Measurements from ENCODE around the gene GEN1.

The GEN1 gene, protein sequence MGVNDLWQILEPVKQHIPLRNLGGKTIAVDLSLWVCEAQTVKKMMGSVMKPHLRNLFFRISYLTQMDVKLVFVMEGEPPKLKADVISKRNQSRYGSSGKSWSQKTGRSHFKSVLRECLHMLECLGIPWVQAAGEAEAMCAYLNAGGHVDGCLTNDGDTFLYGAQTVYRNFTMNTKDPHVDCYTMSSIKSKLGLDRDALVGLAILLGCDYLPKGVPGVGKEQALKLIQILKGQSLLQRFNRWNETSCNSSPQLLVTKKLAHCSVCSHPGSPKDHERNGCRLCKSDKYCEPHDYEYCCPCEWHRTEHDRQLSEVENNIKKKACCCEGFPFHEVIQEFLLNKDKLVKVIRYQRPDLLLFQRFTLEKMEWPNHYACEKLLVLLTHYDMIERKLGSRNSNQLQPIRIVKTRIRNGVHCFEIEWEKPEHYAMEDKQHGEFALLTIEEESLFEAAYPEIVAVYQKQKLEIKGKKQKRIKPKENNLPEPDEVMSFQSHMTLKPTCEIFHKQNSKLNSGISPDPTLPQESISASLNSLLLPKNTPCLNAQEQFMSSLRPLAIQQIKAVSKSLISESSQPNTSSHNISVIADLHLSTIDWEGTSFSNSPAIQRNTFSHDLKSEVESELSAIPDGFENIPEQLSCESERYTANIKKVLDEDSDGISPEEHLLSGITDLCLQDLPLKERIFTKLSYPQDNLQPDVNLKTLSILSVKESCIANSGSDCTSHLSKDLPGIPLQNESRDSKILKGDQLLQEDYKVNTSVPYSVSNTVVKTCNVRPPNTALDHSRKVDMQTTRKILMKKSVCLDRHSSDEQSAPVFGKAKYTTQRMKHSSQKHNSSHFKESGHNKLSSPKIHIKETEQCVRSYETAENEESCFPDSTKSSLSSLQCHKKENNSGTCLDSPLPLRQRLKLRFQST

DNA sequence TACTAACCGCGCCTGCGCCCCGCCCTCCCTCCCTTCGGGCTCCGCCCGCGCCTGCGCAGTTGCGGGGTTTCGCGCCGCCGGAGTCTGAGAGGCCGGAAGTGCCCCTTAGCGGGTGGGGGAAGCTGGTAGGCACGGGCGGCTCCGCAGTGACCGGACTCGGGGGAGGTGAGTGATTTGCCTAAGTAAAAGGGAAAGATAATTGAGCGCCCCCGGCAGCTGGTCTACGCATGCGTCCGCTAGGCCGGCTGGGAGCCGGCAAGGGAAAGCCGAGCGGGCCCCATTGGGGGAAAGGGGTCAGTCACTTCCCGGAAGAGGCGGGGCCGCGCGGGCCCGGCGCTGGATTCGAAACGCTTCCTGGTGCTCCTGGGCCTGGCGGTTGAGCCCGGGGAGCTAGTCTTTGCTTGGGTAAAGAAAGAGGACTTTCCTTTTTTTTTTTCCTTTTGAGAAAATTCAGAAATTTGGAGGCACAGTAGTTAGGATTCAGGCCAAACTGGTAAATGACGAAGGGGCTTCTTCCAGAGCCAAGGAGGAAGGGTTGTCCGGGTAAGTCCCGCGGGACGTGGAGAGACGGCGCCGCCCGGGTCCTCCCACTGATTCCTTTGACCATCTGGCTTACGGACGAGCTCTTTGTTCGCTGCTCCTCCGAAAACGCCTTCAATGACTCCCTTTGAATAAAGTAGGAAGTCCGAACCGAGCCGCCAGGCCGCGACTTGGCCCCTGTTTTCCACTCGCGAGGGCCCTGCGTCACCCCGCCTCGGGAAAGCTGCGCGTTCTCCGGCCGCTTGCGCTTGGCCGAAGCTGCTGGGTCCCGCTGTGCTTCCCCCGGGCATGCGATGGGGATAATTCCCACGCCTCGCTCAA, at the start of gene GEN1, which contains the start of gene SMC6:
GEN1 (plus strand) TSS at position 336 of the 861 bp plus-strand sequence. CDS start 5,806 bp downstream, outside the sequence.
SMC6 (minus strand) TSS at position 8 of the 861 bp plus-strand sequence. CDS start 7,864 bp downstream, outside the sequence.
- Histone ChIP-seq H3K27ac (ENCODE audit: low read depth, low read length, poor library complexity, severe bottlenecking) (peak within 1 kb of the TSS; percentile 83), H3K4me1 (ENCODE audit: insufficient read depth, low read length, severe bottlenecking) (peaks cover 54% of the 10 kb centered on the region), H3K4me3 (ENCODE audit: low read depth, low read length, poor library complexity, severe bottlenecking) (peak within 1 kb of the TSS; percentile 98), H4K20me1 (ENCODE audit: insufficient read depth, low read length) (no peaks in the 10 kb centered on the region; the same call in 1 of the 2 replicates), H3K9me2 (ENCODE audit: low read depth, low read length) (no peaks in the 10 kb centered on the region), H3K9me3 (ENCODE audit: low read length) (no peaks in the 10 kb centered on the region), H2AFZ (ENCODE audit: low read length) (no peak within 1 kb of the TSS), H3K79me2 (ENCODE audit: insufficient read depth, low read length) (peaks cover 83% of the 10 kb centered on the region), H3K4me2 (ENCODE audit: low read length) (peak within 1 kb of the TSS; percentile 85), H3K27me3 (ENCODE audit: insufficient read depth, low read length) (no peaks in the 10 kb centered on the region), H3K9ac (ENCODE audit: low read length) (peak within 1 kb of the TSS; percentile 95), H3F3A (ENCODE audit: insufficient read depth, low read length) (no peaks in the 10 kb centered on the region), H3K36me3 (ENCODE audit: insufficient read depth, low read length) (peaks cover 5% of the 10 kb centered on the region; the same call in 1 of the 2 replicates)
- TF ChIP-seq EZH2 (IDR thresholded peaks at IDR 0.05; ENCODE audit: borderline replicate concordance, low read length): no peak
- TF ChIP-seq, protein P1, sequence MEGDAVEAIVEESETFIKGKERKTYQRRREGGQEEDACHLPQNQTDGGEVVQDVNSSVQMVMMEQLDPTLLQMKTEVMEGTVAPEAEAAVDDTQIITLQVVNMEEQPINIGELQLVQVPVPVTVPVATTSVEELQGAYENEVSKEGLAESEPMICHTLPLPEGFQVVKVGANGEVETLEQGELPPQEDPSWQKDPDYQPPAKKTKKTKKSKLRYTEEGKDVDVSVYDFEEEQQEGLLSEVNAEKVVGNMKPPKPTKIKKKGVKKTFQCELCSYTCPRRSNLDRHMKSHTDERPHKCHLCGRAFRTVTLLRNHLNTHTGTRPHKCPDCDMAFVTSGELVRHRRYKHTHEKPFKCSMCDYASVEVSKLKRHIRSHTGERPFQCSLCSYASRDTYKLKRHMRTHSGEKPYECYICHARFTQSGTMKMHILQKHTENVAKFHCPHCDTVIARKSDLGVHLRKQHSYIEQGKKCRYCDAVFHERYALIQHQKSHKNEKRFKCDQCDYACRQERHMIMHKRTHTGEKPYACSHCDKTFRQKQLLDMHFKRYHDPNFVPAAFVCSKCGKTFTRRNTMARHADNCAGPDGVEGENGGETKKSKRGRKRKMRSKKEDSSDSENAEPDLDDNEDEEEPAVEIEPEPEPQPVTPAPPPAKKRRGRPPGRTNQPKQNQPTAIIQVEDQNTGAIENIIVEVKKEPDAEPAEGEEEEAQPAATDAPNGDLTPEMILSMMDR (IDR thresholded peaks at IDR 0.05; ENCODE audit: low read length): no peak

DNA sequence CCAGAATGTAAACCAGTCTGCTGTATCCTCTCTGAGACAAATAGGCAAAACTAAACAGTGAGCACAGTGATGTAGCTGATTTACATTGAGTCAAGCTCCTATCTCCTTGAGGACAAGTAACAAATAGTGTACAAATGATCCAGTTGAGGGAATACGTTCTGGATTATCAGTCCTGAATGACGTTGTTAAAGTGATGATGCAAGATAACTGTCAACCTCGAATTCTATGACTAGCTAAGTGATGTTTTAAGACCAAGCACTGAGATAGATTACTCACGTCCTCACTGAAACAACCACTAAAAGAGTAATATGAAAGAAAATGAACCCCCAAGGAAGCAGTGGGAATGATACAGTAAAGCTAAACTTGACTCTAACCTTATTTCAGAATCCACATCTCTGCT, 47.1 kb upstream of the GEN1 start:
- Histone ChIP-seq H3K9me3 (ENCODE audit: low read length) (no peaks in the 10 kb centered on the region), H3K9me2 (ENCODE audit: low read depth, low read length) (no peaks in the 10 kb centered on the region), H3K27ac (ENCODE audit: low read depth, low read length, poor library complexity, severe bottlenecking) (no peak overlapping the region), H3K4me3 (ENCODE audit: low read depth, low read length, poor library complexity, severe bottlenecking) (no peak overlapping the region), H3F3A (ENCODE audit: insufficient read depth, low read length) (no peaks in the 10 kb centered on the region), H3K9ac (ENCODE audit: low read length) (no peak overlapping the region), H3K27me3 (ENCODE audit: insufficient read depth, low read length) (no peaks in the 10 kb centered on the region), H3K36me3 (ENCODE audit: insufficient read depth, low read length) (peaks cover 74% of the 10 kb centered on the region), H3K79me2 (ENCODE audit: insufficient read depth, low read length) (no peaks in the 10 kb centered on the region), H4K20me1 (ENCODE audit: insufficient read depth, low read length) (no peaks in the 10 kb centered on the region), H2AFZ (ENCODE audit: low read length) (no peak overlapping the region), H3K4me1 (ENCODE audit: insufficient read depth, low read length, severe bottlenecking) (no peaks in the 10 kb centered on the region), H3K4me2 (ENCODE audit: low read length) (no peak overlapping the region)
- no peak for TF ChIP-seq EZH2 (IDR thresholded peaks at IDR 0.05; ENCODE audit: borderline replicate concordance, low read length)
- TF ChIP-seq, protein P1 (IDR thresholded peaks at IDR 0.05; ENCODE audit: low read length): no peak

DNA sequence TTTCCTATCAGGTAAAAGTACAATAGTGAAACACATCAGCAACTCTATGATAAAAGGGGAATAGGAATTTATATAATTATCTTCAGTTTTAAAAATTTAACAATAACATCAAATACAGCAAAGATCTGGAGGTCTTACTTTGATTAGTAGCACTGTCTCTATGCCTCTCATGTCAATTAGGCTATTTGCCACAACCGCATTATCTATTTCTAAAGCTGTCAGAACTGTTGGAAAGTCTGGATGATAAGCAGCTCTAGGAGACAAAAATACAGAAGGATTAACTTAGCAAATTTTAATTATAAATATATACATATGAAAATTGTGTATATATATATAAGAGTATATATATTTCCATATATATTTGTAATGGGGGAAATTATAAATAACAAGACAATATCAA, 45.4 kb upstream of the GEN1 start:
- H3K36me3 ChIP-seq (ENCODE audit: insufficient read depth, low read length): peaks cover 74% of the 10 kb centered on the region

More for the DNA sequence above, 45.4 kb upstream of the GEN1 start:
- Histone ChIP-seq H3K79me2 (ENCODE audit: insufficient read depth, low read length) (no peaks in the 10 kb centered on the region), H3K27ac (ENCODE audit: low read depth, low read length, poor library complexity, severe bottlenecking) (no peak overlapping the region), H3F3A (ENCODE audit: insufficient read depth, low read length) (no peaks in the 10 kb centered on the region), H3K9me3 (ENCODE audit: low read length) (no peaks in the 10 kb centered on the region), H2AFZ (ENCODE audit: low read length) (no peak overlapping the region), H3K27me3 (ENCODE audit: insufficient read depth, low read length) (no peaks in the 10 kb centered on the region), H3K4me2 (ENCODE audit: low read length) (no peak overlapping the region), H3K9ac (ENCODE audit: low read length) (no peak overlapping the region), H3K4me3 (ENCODE audit: low read depth, low read length, poor library complexity, severe bottlenecking) (no peak overlapping the region), H4K20me1 (ENCODE audit: insufficient read depth, low read length) (no peaks in the 10 kb centered on the region), H3K4me1 (ENCODE audit: insufficient read depth, low read length, severe bottlenecking) (no peaks in the 10 kb centered on the region), H3K9me2 (ENCODE audit: low read depth, low read length) (no peaks in the 10 kb centered on the region)
- no peak for TF ChIP-seq EZH2 (IDR thresholded peaks at IDR 0.05; ENCODE audit: borderline replicate concordance, low read length)
- TF ChIP-seq, protein P1 (IDR thresholded peaks at IDR 0.05; ENCODE audit: low read length): no peak

All from OCI-LY1 (cell line).